ENCODE results near the gene PPP2CA.
"Not testable (repeated sequence)": the region's sequence is repeated elsewhere in the genome, so short reads cannot be mapped to it uniquely, and the experiment has no call there.

The PPP2CA gene

GRCh38 chr5:134184155-134185135 lies 41.4 kb downstream of the PPP2CA start:
- DNase-seq: no peak

- DNase-seq: no peak
These were observed 42.4 kb downstream of the PPP2CA start for GRCh38 chr5:134183481-134183880.

GRCh38 chr5:134178096-134178419 lies 47.8 kb downstream of the PPP2CA start:
- no peak for DNase-seq

DNA sequence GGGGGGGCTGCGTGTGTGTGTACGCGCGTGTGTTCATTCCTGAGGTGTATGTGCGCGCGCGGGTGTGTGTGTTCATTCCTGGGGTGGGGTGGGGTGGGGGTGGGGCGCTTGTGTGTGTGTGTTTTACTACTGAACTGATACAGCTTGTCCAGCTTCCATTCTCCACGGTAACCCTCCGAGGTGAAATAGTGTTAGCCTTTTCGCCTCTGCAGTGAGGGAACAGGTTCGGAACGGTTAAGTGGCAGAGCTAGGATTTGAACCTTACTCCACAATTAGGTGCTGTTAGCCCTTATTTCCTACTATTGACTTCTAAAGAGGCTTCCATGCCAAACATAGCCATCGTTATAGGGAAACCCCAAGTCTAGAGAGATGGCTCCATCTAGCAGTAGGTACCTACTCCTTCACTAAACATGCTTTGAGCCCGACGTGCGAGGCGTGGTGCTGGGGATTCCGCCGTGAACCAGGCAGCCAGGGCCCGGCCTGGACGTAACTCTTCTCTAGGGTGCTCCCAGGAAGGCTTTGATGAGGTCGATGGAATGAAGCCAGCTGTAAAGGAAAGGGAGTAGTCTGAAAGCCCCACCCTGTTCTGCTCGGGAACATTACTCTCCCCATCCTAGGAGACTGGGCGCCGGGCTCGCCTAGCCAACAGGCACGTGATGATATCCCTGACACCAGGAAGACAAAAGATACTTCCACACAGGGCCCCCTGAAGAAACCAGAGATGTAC lies 48.3 kb downstream of the PPP2CA start:
- no peak for DNase-seq

- DNase-seq: no peak
These were observed 49.1 kb downstream of the PPP2CA start, which contains the start of gene SKP1 for GRCh38 chr5:134176511-134177368. Gene SKP1, minus strand, starts transcription at chr5:134176950. Its CDS starts 2,928 bp downstream, at chr5:134174022.

- DNase-seq: no peak
These were observed 49.9 kb downstream of the PPP2CA start for GRCh38 chr5:134175921-134176510.

- DNase-seq: peak; percentile 62
These were observed 50.7 kb downstream of the PPP2CA start for GRCh38 chr5:134174841-134175839.

GRCh38 chr5:134171972-134172371 lies 53.9 kb downstream of the PPP2CA start:
- no peak for DNase-seq

DNA sequence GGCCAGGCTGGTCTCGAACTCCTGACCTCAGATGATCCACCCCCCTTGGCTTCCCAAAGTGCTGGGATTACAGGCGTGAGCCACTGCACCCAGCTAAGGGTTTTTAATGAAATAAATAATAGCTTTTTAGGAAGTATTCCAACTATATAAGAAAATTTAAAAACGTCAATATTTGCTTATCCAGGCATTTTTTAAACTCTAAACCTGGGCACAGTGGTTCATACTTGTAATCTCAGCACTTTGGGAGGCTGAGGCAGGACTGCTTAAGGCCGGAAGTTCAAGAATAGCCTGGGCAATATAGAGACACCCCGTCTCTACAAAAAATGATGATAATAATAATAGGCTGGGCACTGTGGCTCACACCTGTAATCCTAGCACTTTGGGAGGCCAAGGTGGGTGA lies 63.3 kb downstream of the PPP2CA start:
- DNase-seq: no peak

DNA sequence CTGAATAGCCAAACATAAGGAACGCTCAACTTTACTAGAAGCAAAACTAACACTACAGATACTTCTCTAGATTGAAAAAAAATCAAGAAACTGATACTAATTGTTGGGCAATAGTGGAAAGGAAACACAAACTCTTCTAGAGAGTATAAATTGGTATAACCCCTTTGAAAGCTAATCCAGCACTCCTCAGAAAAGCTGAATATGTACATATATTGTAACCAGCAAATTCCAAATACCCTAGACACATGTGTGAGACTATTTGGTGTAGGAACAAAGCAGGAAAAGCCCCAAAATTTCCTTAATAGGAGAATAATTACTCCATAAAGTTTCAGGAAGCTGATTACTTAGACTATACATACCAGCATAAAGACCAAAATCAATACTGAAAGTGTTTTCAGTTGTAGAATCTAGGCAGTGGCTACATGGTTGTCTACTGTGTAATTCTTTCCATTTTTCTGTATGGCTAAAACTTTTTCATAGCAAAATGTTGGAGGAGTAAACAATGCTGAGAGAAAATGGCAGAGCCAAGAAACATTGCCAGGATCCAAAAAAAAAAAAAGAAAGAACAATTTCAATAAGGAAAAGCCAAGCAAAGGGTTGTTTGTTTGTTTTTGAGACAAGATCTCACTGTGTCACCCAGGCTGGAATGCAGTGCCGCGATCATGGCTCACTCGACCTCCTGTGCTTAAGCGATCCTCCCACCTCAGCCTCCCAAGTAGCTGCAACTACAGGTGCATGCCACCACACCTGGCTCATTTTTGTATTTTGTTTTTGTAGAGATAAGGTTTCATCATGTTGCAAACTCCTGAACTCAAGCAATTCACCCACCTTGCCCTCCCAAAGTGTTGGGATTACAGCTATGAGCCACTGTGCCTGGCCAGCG lies 64.1 kb downstream of the PPP2CA start:
- DNase-seq: no peak

GRCh38 chr5:134153657-134154056 lies 72.2 kb downstream of the PPP2CA start:
- DNase-seq: no peak

- no peak for DNase-seq
These were observed 72.6 kb downstream of the PPP2CA start for GRCh38 chr5:134153241-134153640.

DNA sequence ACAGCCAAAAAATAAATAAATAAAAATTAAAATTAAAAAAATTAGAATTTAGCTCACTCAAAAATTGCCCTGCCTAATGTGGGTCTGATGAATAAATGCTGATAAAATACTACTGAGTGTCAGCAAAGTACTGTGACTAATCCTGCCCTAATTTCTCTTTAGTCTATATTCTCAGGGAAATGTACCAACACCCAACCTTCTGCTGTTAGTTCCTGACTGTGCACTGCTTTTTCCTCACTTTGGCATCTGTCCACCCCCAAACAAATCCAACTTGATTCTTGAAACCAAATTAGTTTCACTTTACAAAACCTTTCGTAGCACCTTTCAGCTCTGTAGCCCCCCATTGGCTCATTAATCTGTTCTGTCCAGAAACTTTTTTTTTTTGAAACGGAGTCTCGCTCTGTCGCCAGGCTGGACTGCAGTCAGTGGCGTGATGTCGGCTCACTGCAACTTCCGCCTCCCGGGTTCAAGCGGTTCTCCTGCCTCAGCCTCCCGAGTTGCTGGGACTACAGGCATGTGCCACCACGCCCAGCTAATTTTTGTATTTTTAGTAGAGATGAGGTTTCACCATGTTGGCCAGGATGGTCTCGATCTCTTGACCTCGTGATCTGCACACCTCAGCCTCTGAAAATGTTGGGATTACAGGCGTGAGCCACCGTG lies 73.6 kb downstream of the PPP2CA start:
- not testable (repeated sequence) for DNase-seq

GRCh38 chr5:134151723-134152122 lies 74.2 kb downstream of the PPP2CA start:
- no peak for DNase-seq

- no peak for DNase-seq
These were observed 76.1 kb downstream of the PPP2CA start for GRCh38 chr5:134149571-134150303.

GRCh38 chr5:134148986-134149539 lies 76.8 kb downstream of the PPP2CA start:
- no peak for DNase-seq

DNA sequence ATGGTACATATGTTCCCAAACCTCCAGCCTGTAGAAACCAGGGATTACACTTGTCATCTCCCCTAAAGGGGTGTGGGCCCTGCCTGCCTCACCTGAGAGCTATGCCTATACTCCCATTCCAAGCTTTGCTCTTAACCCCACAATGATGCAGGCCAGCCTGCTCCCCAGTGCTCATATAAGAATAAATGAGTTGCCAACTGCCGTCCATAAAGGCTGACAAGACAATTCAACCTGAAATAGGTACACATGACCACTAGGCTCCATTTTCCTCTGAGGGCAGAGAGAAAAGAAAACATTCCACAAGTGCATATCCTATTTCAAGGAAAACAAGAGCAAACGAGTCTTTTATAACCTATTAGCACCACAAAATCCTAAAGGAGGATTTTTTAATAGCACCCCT lies 77.6 kb downstream of the PPP2CA start:
- no peak for DNase-seq

GRCh38 chr5:134146651-134147518 lies 79.0 kb downstream of the PPP2CA start:
- no peak for DNase-seq

Data from NCI-H524 treated with DMSO at 0.1 percent for 48 hours (cell line).